Neuron (in vitro differentiated cells): ENCODE results near the gene IL1RL1.

Source experiments
- H2AFZ ChIP-seq: one replicate; pipeline ENCODE4 v1.6.1; 2013; ENCODE audit warnings: low read depth, mild to moderate bottlenecking, inconsistent platforms, low read length, moderate library complexity
- H3K27me3 ChIP-seq: one replicate; pipeline ENCODE4 v1.6.1; 2013; ENCODE audit warnings: low read length; ENCODE audit not compliant: insufficient read depth
- H3K36me3 ChIP-seq: one replicate; pipeline ENCODE4 v1.6.1; 2013; ENCODE audit warnings: low read length; ENCODE audit not compliant: insufficient read depth
- H3K4me1 ChIP-seq: one replicate; pipeline ENCODE4 v1.6.1; 2013; ENCODE audit warnings: low read length; ENCODE audit not compliant: insufficient read depth
- H3K4me3 ChIP-seq: 2 replicates; pipeline ENCODE4 v1.5.1; 2013; ENCODE audit warnings: mild to moderate bottlenecking, low read length, moderate library complexity
- H3K9me3 ChIP-seq: one replicate; pipeline ENCODE4 v1.6.1; 2013; ENCODE audit warnings: low read length

The IL1RL1 gene

GRCh38 chr2:102401456-102401855 is 90.1 kb downstream of the IL1RL1 start:
- H2AFZ ChIP-seq, result no peak overlapping the region
- no peaks in the 10 kb centered on the region for H3K27me3 ChIP-seq
- H3K9me3 ChIP-seq, result no peaks in the 10 kb centered on the region

More at GRCh38 chr2:102401456-102401855, 90.1 kb downstream of the IL1RL1 start:
- H3K36me3 ChIP-seq, result no peaks in the 10 kb centered on the region
- no peak overlapping the region for H3K4me3 ChIP-seq
- H3K4me1 ChIP-seq, result no peaks in the 10 kb centered on the region
